AG04450 (cell line): ENCODE data around the gene DEFB114. TPM values are rescaled to one million over a fixed set of nuclear protein-coding genes. Genes with fewer than 3 reads are reported as not detected.
"Not testable (repeated sequence)": the region's sequence is repeated elsewhere in the genome, so short reads cannot be mapped to it uniquely, and the experiment has no call there.

Experiments used
- CTCF ChIA-PET: fragments of 300-600, 350-600 bp; formaldehyde crosslinking; extraction: SDS; loops from one replicate; lab custom pipeline; 2022; ENCODE audit warnings: antibody characterized with exemption, inconsistent platforms; lab: Charles Lee
- POLR2A ChIA-PET: fragments of 350-600 bp; formaldehyde crosslinking; extraction: SDS; loops from one replicate; lab custom pipeline; 2021; ENCODE audit warnings: antibody characterized with exemption, inconsistent platforms; lab: Yijun Ruan, JAX
- DNase-seq: peaks from one replicate; pipeline ENCODE4 v3.0.0-alpha.2; 2011; ENCODE audit warnings: low read depth, low spot score
- H3K27ac ChIP-seq: one replicate; pipeline ENCODE4 v1.5.1; 2012; ENCODE audit warnings: low read depth, low read length, control low read depth
- H3K27me3 ChIP-seq: one replicate; pipeline ENCODE4 v1.6.0; 2012; ENCODE audit warnings: low read length; ENCODE audit not compliant: control insufficient read depth, insufficient read depth
- H3K4me3 ChIP-seq: 2 replicates; pipeline ENCODE4 v1.5.1; 2011; ENCODE audit warnings: mild to moderate bottlenecking, low read depth, low read length, control low read depth
- H3K9me3 ChIP-seq: 2 replicates; pipeline ENCODE4 v1.5.1; 2012; ENCODE audit warnings: low read length; ENCODE audit not compliant: control insufficient read depth, insufficient read depth
- CTCF ChIP-seq: IDR thresholded peaks from 2 replicates; pipeline ENCODE4 v1.5.1; 2011; ENCODE audit warnings: low read depth, low read length, control low read depth, inconsistent platforms
- polyA plus RNA-seq: library from polyadenylated mRNA; depleted of rRNA; stranded (reverse); fragments of >200 nt; gene quantifications from 2 replicates; pipeline ENCODE4 v1.2.3, GENCODE V29; 2011

Gene DEFB114
- polyA plus RNA-seq, 1 experiment: not detected

- POLR2A ChIA-PET: no interaction called here
Measured at GRCh38 chr6:49955847-49956246, 8.1 kb downstream of the DEFB114 start.

GRCh38 chr6:49951926-49952325, 12.0 kb downstream of the DEFB114 start:
- H3K4me3 ChIP-seq: no peak overlapping the region
- no peak overlapping the region for H3K27ac ChIP-seq
- no peak for DNase-seq
- H3K9me3 ChIP-seq: no peaks in the 10 kb centered on the region
- ChIA-PET POLR2A (no interaction called here), CTCF (no interaction called here)
- H3K27me3 ChIP-seq: no peaks in the 10 kb centered on the region
- no peak for TF ChIP-seq CTCF

More at GRCh38 chr6:49955847-49956246, 8.1 kb downstream of the DEFB114 start:
- DNase-seq: no peak
- Histone ChIP-seq H3K27ac (no peak overlapping the region), H3K27me3 (no peaks in the 10 kb centered on the region), H3K4me3 (no peak overlapping the region), H3K9me3 (no peaks in the 10 kb centered on the region)
- CTCF ChIA-PET: no interaction called here
- no peak for TF ChIP-seq CTCF

GRCh38 chr6:49950415-49950751, 13.6 kb downstream of the DEFB114 start:
- CTCF ChIA-PET: interaction anchor here (1.2 kb wide), 1 partner anchor 51 kb away, joined by 4 read pairs; no protein-coding TSS in a partner anchor
- H3K9me3 ChIP-seq: no peaks in the 10 kb centered on the region
- no peak overlapping the region for H3K27ac ChIP-seq
- POLR2A ChIA-PET: no interaction called here
- no peak for TF ChIP-seq CTCF
- no peaks in the 10 kb centered on the region for H3K27me3 ChIP-seq
- no peak overlapping the region for H3K4me3 ChIP-seq
- DNase-seq: no peak

DNA sequence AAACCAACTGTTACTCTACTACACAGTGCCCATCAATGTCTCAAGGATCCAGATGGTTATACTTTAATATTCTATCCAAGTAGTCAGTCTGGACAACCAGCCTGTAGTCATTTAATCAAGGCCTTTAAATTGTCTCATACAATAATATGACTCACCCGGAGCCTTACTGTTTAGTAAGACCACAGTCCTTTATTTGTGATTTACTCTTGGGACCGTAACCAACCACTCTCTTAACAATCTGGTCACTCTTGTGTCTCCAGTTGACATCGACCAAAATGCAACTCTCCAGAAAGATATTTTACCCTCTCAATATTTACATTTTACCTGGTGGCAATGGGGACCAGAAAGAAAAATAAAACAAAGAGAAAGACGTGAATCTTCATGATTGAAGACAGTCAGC, 14.9 kb downstream of the DEFB114 start:
- TF ChIP-seq CTCF: no peak
- DNase-seq: no peak
- ChIA-PET CTCF (no interaction called here), POLR2A (no interaction called here)
- Histone ChIP-seq H3K27ac (no peak overlapping the region), H3K27me3 (no peaks in the 10 kb centered on the region), H3K9me3 (no peaks in the 10 kb centered on the region), H3K4me3 (no peak overlapping the region)

DNA sequence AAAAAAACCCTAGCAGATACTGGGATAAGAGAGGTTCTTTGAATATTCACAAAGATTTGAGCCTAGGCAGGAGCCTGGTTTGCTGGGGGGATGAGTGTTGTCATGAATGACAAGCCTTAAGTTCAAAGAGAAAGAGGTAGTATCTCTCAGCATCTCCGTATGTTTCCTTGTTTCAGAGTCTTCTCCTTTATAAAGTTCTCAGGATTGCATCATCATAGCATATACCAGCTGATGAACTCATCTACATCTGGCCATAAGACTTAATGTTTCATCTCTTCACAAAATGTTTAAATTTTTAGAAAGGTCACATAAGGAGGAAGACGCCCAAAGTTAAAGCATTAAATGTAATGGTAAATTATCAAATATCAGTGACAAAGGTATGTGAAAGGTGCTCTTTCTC, 17.1 kb downstream of the DEFB114 start:
- no peak overlapping the region for H3K27ac ChIP-seq
- ChIA-PET POLR2A (no interaction called here), CTCF (no interaction called here)
- no peak overlapping the region for H3K4me3 ChIP-seq
- TF ChIP-seq CTCF: no peak
- H3K9me3 ChIP-seq: no peaks in the 10 kb centered on the region
- DNase-seq: no peak
- no peaks in the 10 kb centered on the region for H3K27me3 ChIP-seq

GRCh38 chr6:49944068-49944467, 19.9 kb downstream of the DEFB114 start:
- DNase-seq, H3K9me3 ChIP-seq, POLR2A ChIA-PET, H3K27ac ChIP-seq, CTCF ChIA-PET, H3K27me3 ChIP-seq, H3K4me3 ChIP-seq: not testable (repeated sequence)
